MM.1S (cell line): ENCODE measurements around the gene GALR2.

ENCODE experiments used
- EZH2 ChIP-seq: fragments of 300-600 bp; sonication (generic); optimal IDR thresholded peaks from 2 replicates; pipeline ENCODE3; 2017; ENCODE audit warnings: low read depth, mild to moderate bottlenecking, antibody characterized with exemption, low read length, mixed read lengths
- EZH2phosphoT487 ChIP-seq: fragments of 300-600 bp; sonication (generic); IDR thresholded peaks from 2 replicates; pipeline ENCODE4 v1.6.1; 2018; ENCODE audit warnings: antibody characterized with exemption, low read length
- TF ChIP-seq, protein P1 (sequence below): fragments of 300-600 bp; sonication (generic); IDR thresholded peaks from 2 replicates; pipeline ENCODE4 v1.5.1; 2016; ENCODE audit warnings: antibody characterized with exemption, low read length, mixed read lengths

DNA sequence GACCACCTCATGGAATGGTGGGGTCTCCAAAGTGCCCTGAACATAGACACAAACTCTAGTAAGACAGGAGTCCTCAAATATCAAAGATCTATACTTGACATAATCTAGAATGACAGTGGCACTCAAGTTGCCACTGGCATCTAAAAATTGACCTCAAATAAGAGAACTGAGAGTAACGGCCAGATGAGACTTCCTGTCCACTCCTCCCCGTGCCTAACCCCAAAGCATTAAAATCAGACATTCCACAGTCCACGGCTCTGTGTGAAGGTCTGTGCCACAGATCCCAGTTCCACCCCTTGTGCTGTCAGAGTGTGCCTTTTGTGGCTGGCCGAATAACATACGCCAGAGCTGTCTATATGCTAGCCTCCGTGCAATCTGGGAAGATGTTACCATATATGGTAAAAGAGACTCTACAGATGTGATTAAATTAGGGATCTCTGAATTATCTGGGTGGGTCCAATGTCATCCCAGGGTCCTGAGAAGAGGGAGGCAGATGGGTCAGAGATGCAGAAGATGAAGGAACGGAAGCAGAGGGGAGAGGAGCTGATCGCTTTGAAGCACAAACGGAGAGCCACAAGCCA is 26.5 kb upstream of the GALR2 start:
- TF ChIP-seq, protein P1, sequence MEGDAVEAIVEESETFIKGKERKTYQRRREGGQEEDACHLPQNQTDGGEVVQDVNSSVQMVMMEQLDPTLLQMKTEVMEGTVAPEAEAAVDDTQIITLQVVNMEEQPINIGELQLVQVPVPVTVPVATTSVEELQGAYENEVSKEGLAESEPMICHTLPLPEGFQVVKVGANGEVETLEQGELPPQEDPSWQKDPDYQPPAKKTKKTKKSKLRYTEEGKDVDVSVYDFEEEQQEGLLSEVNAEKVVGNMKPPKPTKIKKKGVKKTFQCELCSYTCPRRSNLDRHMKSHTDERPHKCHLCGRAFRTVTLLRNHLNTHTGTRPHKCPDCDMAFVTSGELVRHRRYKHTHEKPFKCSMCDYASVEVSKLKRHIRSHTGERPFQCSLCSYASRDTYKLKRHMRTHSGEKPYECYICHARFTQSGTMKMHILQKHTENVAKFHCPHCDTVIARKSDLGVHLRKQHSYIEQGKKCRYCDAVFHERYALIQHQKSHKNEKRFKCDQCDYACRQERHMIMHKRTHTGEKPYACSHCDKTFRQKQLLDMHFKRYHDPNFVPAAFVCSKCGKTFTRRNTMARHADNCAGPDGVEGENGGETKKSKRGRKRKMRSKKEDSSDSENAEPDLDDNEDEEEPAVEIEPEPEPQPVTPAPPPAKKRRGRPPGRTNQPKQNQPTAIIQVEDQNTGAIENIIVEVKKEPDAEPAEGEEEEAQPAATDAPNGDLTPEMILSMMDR, result no peak
- TF ChIP-seq EZH2, result no peak
- TF ChIP-seq EZH2phosphoT487, result no peak
